GM12873 (cell line): ENCODE measurements around the gene PPP1R1C.

Source experiments
- CTCF ChIP-seq: IDR thresholded peaks from 2 replicates; pipeline ENCODE4 v1.5.1; 2012; ENCODE audit warnings: low read depth, mild to moderate bottlenecking, moderate library complexity, low read length, control low read depth; ENCODE audit not compliant: insufficient read depth; ENCODE audit errors: missing control alignments

The PPP1R1C gene

GRCh38 chr2:181958726-181959125 is 26.9 kb upstream of the PPP1R1C start:
- no peak for TF ChIP-seq CTCF

DNA sequence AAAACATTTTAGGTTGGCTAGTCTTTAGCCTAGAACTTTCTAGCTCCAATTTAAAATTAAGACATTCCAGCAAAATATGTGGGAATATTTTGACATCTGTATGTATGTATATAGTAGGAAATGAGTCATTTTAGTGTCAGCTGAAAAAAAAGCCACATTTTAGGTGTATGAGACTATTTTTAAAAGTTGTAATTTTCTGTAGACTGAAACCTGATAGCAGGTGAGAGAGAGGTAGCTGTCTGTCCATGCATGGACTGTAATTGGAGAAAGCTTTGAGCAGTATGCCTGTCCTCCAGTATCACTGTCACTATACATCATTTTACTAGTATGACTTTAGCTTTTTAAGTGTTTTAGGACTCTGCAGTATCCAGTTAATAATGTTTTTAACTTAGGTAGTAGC is 26.1 kb upstream of the PPP1R1C start:
- TF ChIP-seq CTCF, result no peak

GRCh38 chr2:181961167-181961566 is 24.5 kb upstream of the PPP1R1C start:
- peak; percentile 24 for TF ChIP-seq CTCF

DNA sequence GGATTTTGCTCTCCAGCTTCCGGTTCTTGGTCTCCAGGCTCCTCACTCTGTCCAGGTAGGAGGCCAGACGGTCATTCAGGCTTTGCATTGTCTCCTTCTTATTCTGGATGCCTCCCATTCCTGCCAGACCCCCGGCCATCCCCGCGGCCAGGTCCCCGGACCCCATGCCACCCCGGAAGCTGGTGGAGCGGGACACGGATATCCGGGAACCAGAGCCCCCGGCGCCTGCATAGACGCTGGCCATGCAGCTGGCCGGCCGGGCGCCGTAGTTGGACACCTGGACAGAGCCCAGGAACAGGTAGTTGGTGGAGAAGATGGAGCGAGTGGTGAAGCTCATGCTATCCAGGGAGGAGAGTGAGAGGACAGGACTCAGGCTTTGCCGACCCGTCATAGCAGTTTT is 23.5 kb upstream of the PPP1R1C start:
- no peak for TF ChIP-seq CTCF

- TF ChIP-seq CTCF, result peak; percentile 19
These were observed 15.4 kb upstream of the PPP1R1C start for GRCh38 chr2:181970160-181970794.

DNA sequence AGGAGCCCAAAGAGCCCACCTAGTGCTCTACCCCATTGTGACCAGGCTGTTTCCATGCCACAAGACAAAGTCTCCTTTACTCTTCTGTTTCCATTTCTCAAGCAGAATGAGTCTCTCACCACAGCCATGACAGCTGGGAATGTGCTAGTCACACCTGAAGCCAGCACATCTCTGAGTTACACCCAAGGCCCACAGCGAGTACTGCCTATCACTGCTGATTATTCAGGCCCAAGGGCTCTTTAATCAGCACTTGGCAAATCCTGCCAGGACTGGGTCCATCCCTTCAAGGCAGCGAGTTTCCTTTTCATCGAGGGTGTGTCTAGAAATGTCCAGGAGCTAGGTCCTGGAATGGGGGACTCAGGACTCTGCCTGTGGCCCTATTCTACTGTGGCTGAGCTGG is 14.6 kb upstream of the PPP1R1C start:
- TF ChIP-seq CTCF, result no peak

GRCh38 chr2:181972431-181973170 is 13.1 kb upstream of the PPP1R1C start:
- no peak for TF ChIP-seq CTCF
